Chondrocyte (in vitro differentiated cells): ENCODE results near the gene SLC35B2. TPM values are rescaled to one million over a fixed set of nuclear protein-coding genes. Genes with fewer than 3 reads are reported as not detected.

ENCODE experiments used
- DNase-seq: peaks from one replicate; pipeline ENCODE4 v3.0.0; 2021; ENCODE audit warnings: mixed read lengths, low spot score
- H3K27ac Mint-ChIP-seq: one replicate; pipeline ENCODE4 v1.8.0; 2021; ENCODE audit warnings: mild to moderate bottlenecking, moderate library complexity, mixed read lengths; ENCODE audit not compliant: unreplicated experiment
- H3K27me3 Mint-ChIP-seq: 2 replicates; pipeline ENCODE4 v1.8.0; 2021; ENCODE audit warnings: low read depth, mixed read lengths
- H3K36me3 Mint-ChIP-seq: 2 replicates; pipeline ENCODE4 v1.8.0; 2021; ENCODE audit warnings: low read depth, mixed read lengths
- H3K4me1 Mint-ChIP-seq: 2 replicates; pipeline ENCODE4 v1.8.0; 2021; ENCODE audit warnings: low read depth, mild to moderate bottlenecking, mixed read lengths
- H3K4me3 Mint-ChIP-seq: one replicate; pipeline ENCODE4 v1.8.0; 2021; ENCODE audit warnings: mild to moderate bottlenecking, moderate library complexity, mixed read lengths; ENCODE audit not compliant: unreplicated experiment
- H3K9me3 Mint-ChIP-seq: 2 replicates; pipeline ENCODE4 v1.8.0; 2021; ENCODE audit warnings: low read depth, mixed read lengths
- CTCF ChIP-seq: fragments of 200-600 bp; sonication (generic); IDR thresholded peaks from 2 replicates; pipeline ENCODE4 v1.5.0; 2021; ENCODE audit warnings: antibody characterized with exemption, mild to moderate bottlenecking, moderate library complexity
- total RNA-seq: library from RNA; stranded (reverse); gene quantifications from 3 replicates; pipeline ENCODE4 v1.2.1, GENCODE V29; 2021

SLC35B2 gene
- total RNA-seq, 1 donor from 2014 or later: 71.5 TPM

GRCh38 chr6:44223319-44224028, 33.9 kb downstream of the SLC35B2 start, which contains the start of gene SLC29A1:
Gene SLC29A1, plus strand, starts transcription at chr6:44223595. Its CDS starts 3,719 bp downstream, at chr6:44227314.
- peak; percentile 55 for TF ChIP-seq CTCF
- Mint-ChIP-seq H3K36me3 (no peaks in the 10 kb centered on the region), H3K27ac (peak within 1 kb of the TSS; percentile 100), H3K27me3 (no peaks in the 10 kb centered on the region), H3K4me3 (peak within 1 kb of the TSS; percentile 86), H3K4me1 (peaks cover 84% of the 10 kb centered on the region), H3K9me3 (no peaks in the 10 kb centered on the region)
- no peak for DNase-seq

GRCh38 chr6:44222486-44223318, 34.6 kb downstream of the SLC35B2 start:
- Mint-ChIP-seq H3K27me3 (no peaks in the 10 kb centered on the region), H3K27ac (peak overlapping the region; percentile 100), H3K4me1 (peaks cover 83% of the 10 kb centered on the region), H3K9me3 (no peaks in the 10 kb centered on the region), H3K4me3 (peak overlapping the region; percentile 86), H3K36me3 (no peaks in the 10 kb centered on the region)
- no peak for DNase-seq
- TF ChIP-seq CTCF: no peak

GRCh38 chr6:44221961-44222335, 35.4 kb downstream of the SLC35B2 start:
- Mint-ChIP-seq H3K27ac (peak overlapping the region; percentile 100), H3K4me3 (peak overlapping the region; percentile 86), H3K27me3 (no peaks in the 10 kb centered on the region), H3K9me3 (no peaks in the 10 kb centered on the region), H3K4me1 (peaks cover 82% of the 10 kb centered on the region), H3K36me3 (no peaks in the 10 kb centered on the region)
- no peak for TF ChIP-seq CTCF
- DNase-seq: no peak

GRCh38 chr6:44221291-44221960, 35.9 kb downstream of the SLC35B2 start:
- DNase-seq: peak; percentile 97
- H3K4me1 Mint-ChIP-seq: peaks cover 81% of the 10 kb centered on the region
- no peaks in the 10 kb centered on the region for H3K27me3 Mint-ChIP-seq
- H3K36me3 Mint-ChIP-seq: no peaks in the 10 kb centered on the region
- H3K27ac Mint-ChIP-seq: peak overlapping the region; percentile 100
- peak overlapping the region; percentile 86 for H3K4me3 Mint-ChIP-seq
- TF ChIP-seq CTCF: peak; percentile 93
- H3K9me3 Mint-ChIP-seq: no peaks in the 10 kb centered on the region

GRCh38 chr6:44220913-44221290, 36.4 kb downstream of the SLC35B2 start:
- Mint-ChIP-seq H3K9me3 (no peaks in the 10 kb centered on the region), H3K27ac (peak overlapping the region; percentile 100), H3K4me1 (peaks cover 76% of the 10 kb centered on the region)

More at GRCh38 chr6:44220913-44221290, 36.4 kb downstream of the SLC35B2 start:
- no peak for DNase-seq
- TF ChIP-seq CTCF: no peak
- Mint-ChIP-seq H3K27me3 (no peaks in the 10 kb centered on the region), H3K4me3 (peak overlapping the region; percentile 86), H3K36me3 (no peaks in the 10 kb centered on the region)
